Esophagus (tissue), 2 donors: ENCODE measurements around the gene ATP6V0B. TPM values are rescaled to one million over a fixed set of nuclear protein-coding genes. Genes with fewer than 3 reads are reported as not detected.

Experiments
- H3K27ac ChIP-seq, 2 donors: one replicate each; pipeline ENCODE4 v1.5.1; 2013; ENCODE audit warnings: low read depth in 2 of 2, mild to moderate bottlenecking in 2 of 2, inconsistent platforms in 1 of 2, low read length in 1 of 2, moderate library complexity in 1 of 2
- H3K27me3 ChIP-seq, 2 donors: one replicate each; pipeline ENCODE4 v1.6.1; 2013; ENCODE audit warnings: low read length in 2 of 2, control low read depth in 1 of 2, mild to moderate bottlenecking in 1 of 2; ENCODE audit not compliant: insufficient read depth in 2 of 2, control insufficient read depth in 1 of 2
- H3K36me3 ChIP-seq, 2 donors: one replicate each; pipeline ENCODE4 v1.6.1; 2013; ENCODE audit warnings: low read length in 1 of 2; ENCODE audit not compliant: control insufficient read depth in 2 of 2, insufficient read depth in 2 of 2
- H3K4me1 ChIP-seq, 2 donors: one replicate each; pipeline ENCODE4 v1.6.1; 2013; ENCODE audit warnings: low read length in 1 of 2; ENCODE audit not compliant: control insufficient read depth in 2 of 2, insufficient read depth in 2 of 2
- H3K4me3 ChIP-seq, 2 donors: one replicate each; pipeline ENCODE4 v1.5.1; 2013; ENCODE audit warnings: low read length in 2 of 2, mild to moderate bottlenecking in 2 of 2, low read depth in 1 of 2, moderate library complexity in 1 of 2
- H3K9me3 ChIP-seq, 2 donors: one replicate each; pipeline ENCODE4 v1.6.1; 2013; ENCODE audit warnings: mild to moderate bottlenecking in 2 of 2, low read depth in 1 of 2, low read length in 1 of 2, moderate library complexity in 1 of 2; ENCODE audit not compliant: control insufficient read depth in 2 of 2, insufficient read depth in 1 of 2
- WGBS, 2 donors: extraction: QIAGEN DNeasy Blood & Tissue Kit; methylation state at CpG; one replicate each; pipeline ENCODE4 v1.1.7; 2013; 5-methylcytosine and 5-hydroxymethylcytosine counted together
- polyA plus RNA-seq, 2 donors: library from polyadenylated mRNA; stranded (reverse); fragments of 200-250 nt; gene quantifications; one replicate each; pipeline ENCODE4 v1.2.3, GENCODE V29; 2013
- donor health status: healthy with polysubstance abuse.
- donor health status: Bipolar disorder and iron deficiency.

ATP6V0B gene
- polyA plus RNA-seq, 2 donors = 66.1 to 124 TPM

- Histone ChIP-seq H3K27me3 (no peaks in the 10 kb centered on the region), H3K9me3 (no peaks in the 10 kb centered on the region), H3K27ac (no peak overlapping the region), H3K36me3 (peaks cover 5 to 23% of the 10 kb centered on the region in 2 donors), H3K4me3 (no peak overlapping the region), H3K4me1 (peaks cover 13 to 31% of the 10 kb centered on the region in 2 donors)
- WGBS, 2 donors = 91 to 95% methylated on average over 8 of the region's 8 CpGs
Measured at GRCh38 chr1:43982241-43982640, 7.5 kb downstream of the ATP6V0B start.

- no peaks in the 10 kb centered on the region for H3K27me3 ChIP-seq
- peaks cover 5 to 19% of the 10 kb centered on the region in 2 donors for H3K36me3 ChIP-seq
- H3K4me3 ChIP-seq = no peak overlapping the region
- H3K9me3 ChIP-seq = no peaks in the 10 kb centered on the region
- WGBS, 2 donors = 86 to 88% methylated on average over 15 of the region's 15 CpGs
- peaks cover 13 to 31% of the 10 kb centered on the region in 2 donors for H3K4me1 ChIP-seq
- H3K27ac ChIP-seq = no peak overlapping the region
Measured at GRCh38 chr1:43982808-43983207, 8.0 kb downstream of the ATP6V0B start.

- 83 to 86% methylated on average over 12 of the region's 12 CpGs for WGBS, 2 donors
- Histone ChIP-seq H3K9me3 (no peaks in the 10 kb centered on the region), H3K36me3 (peaks cover 5 to 19% of the 10 kb centered on the region in 2 donors), H3K4me3 (no peak overlapping the region), H3K27me3 (no peaks in the 10 kb centered on the region), H3K27ac (no peak overlapping the region), H3K4me1 (peaks cover 13 to 31% of the 10 kb centered on the region in 2 donors)
Measured at GRCh38 chr1:43983253-43983899, 8.6 kb downstream of the ATP6V0B start.

- Histone ChIP-seq H3K9me3 (no peaks in the 10 kb centered on the region), H3K36me3 (peaks cover 5 to 19% of the 10 kb centered on the region in 2 donors), H3K27ac (no peak overlapping the region), H3K4me1 (peaks cover 7 to 23% of the 10 kb centered on the region in 2 donors), H3K27me3 (no peaks in the 10 kb centered on the region), H3K4me3 (no peak overlapping the region)
- WGBS, 2 donors = 94% methylated on average over 15 to 16 of the region's 16 CpGs
Measured at GRCh38 chr1:43984855-43985254, 10.1 kb downstream of the ATP6V0B start.

- H3K36me3 ChIP-seq = peaks cover 5 to 19% of the 10 kb centered on the region in 2 donors
Measured at GRCh38 chr1:43985984-43986595, 11.3 kb downstream of the ATP6V0B start.

GRCh38 chr1:43986712-43987111, 12.0 kb downstream of the ATP6V0B start:
- 70 to 71% methylated on average over 6 of the region's 6 CpGs for whole genome bisulfite sequencing, 2 donors
- Histone ChIP-seq H3K4me3 (no peak overlapping the region), H3K27ac (no peak overlapping the region), H3K27me3 (no peaks in the 10 kb centered on the region), H3K4me1 (peaks cover 0 to 10% of the 10 kb centered on the region in 2 donors), H3K9me3 (no peaks in the 10 kb centered on the region), H3K36me3 (peaks cover 5 to 16% of the 10 kb centered on the region in 2 donors)

More at GRCh38 chr1:43985984-43986595, 11.3 kb downstream of the ATP6V0B start:
- 67 to 72% methylated on average over 4 of the region's 4 CpGs for WGBS, 2 donors
- no peak overlapping the region for H3K27ac ChIP-seq
- peaks cover under 1 to 15% of the 10 kb centered on the region in 2 donors for H3K4me1 ChIP-seq
- H3K4me3 ChIP-seq = no peak overlapping the region
- no peaks in the 10 kb centered on the region for H3K27me3 ChIP-seq
- no peaks in the 10 kb centered on the region for H3K9me3 ChIP-seq

GRCh38 chr1:43987159-43987902, 12.6 kb downstream of the ATP6V0B start:
- whole genome bisulfite sequencing, 2 donors = 77 to 82% methylated on average over 6 of the region's 6 CpGs
- Histone ChIP-seq H3K27me3 (no peaks in the 10 kb centered on the region), H3K27ac (no peak overlapping the region), H3K36me3 (peaks cover 5 to 13% of the 10 kb centered on the region in 2 donors), H3K4me1 (peaks cover 0 to 6% of the 10 kb centered on the region in 2 donors), H3K9me3 (no peaks in the 10 kb centered on the region), H3K4me3 (no peak overlapping the region)

GRCh38 chr1:43990271-43991199, 15.8 kb downstream of the ATP6V0B start:
- Histone ChIP-seq H3K4me3 (peak overlapping the region; percentile 54 to 81), H3K9me3 (no peaks in the 10 kb centered on the region), H3K27me3 (no peaks in the 10 kb centered on the region), H3K27ac (peak overlapping the region; percentile 71 to 81), H3K4me1 (peaks cover 0 to 9% of the 10 kb centered on the region in 2 donors), H3K36me3 (peaks cover 0 to 5% of the 10 kb centered on the region in 2 donors)
- WGBS, 2 donors = 70% methylated on average over 19 of the region's 19 CpGs

- 1% methylated on average over 10 of the region's 10 CpGs for WGBS, 2 donors
- no peaks in the 10 kb centered on the region for H3K27me3 ChIP-seq
- H3K36me3 ChIP-seq = peaks cover 0 to 7% of the 10 kb centered on the region in 2 donors
- no peaks in the 10 kb centered on the region for H3K9me3 ChIP-seq
- peak overlapping the region; percentile 71 to 81 for H3K27ac ChIP-seq
- H3K4me3 ChIP-seq = peak overlapping the region; percentile 54 to 81
- peaks cover 3 to 9% of the 10 kb centered on the region in 2 donors for H3K4me1 ChIP-seq
Measured at GRCh38 chr1:43991200-43991475, 16.4 kb downstream of the ATP6V0B start.
